Right renal pelvis (tissue), 4 donors: ENCODE results near the gene B3GALT6. TPM values are rescaled to one million over a fixed set of nuclear protein-coding genes. Genes with fewer than 3 reads are reported as not detected.
A peak's percentile ranks its signal among the peaks of the same experiment; 100 is the strongest.

Experiments used
- DNase-seq, 4 donors: peaks; one replicate each; pipeline ENCODE4 v3.0.0-alpha.2; 2013; ENCODE audit warnings: low read depth in 4 of 4, low spot score in 3 of 4, missing footprints in 1 of 4
- polyA plus RNA-seq, 4 donors: library from polyadenylated mRNA; unstranded; fragments of 120-200 nt; gene quantifications; one replicate each; pipeline ENCODE4 v1.2.1, GENCODE V29; 2013; ENCODE audit not compliant: insufficient read length in 4 of 4

The B3GALT6 gene
- polyA plus RNA-seq, 4 donors: 18.0 to 28.4 (median 20.6) TPM

- DNase-seq: no peak
These were observed 2.3 kb upstream of the B3GALT6 start for GRCh38 chr1:1229770-1230169.

GRCh38 chr1:1230656-1231399 is 1.2 kb upstream of the B3GALT6 start:
- no peak for DNase-seq

GRCh38 chr1:1231400-1232207 is 433 bp upstream of the B3GALT6 start, which contains the start of gene SDF4:
TSS of gene SDF4 (minus strand) at chr1:1232001. CDS start at chr1:1228772, 3,229 bp downstream.
- DNase-seq: peak; percentile 91 to 94 (median 92)

- no peak for DNase-seq
These were observed 944 bp downstream of the B3GALT6 start for GRCh38 chr1:1232796-1233566.

- no peak for DNase-seq
These were observed 1.5 kb downstream of the B3GALT6 start for GRCh38 chr1:1233567-1233892.

GRCh38 chr1:1234180-1234808 is 2.3 kb downstream of the B3GALT6 start:
- no peak for DNase-seq

GRCh38 chr1:1235016-1235744 is 3.1 kb downstream of the B3GALT6 start:
- DNase-seq: no peak

GRCh38 chr1:1236176-1236763 is 4.2 kb downstream of the B3GALT6 start:
- no peak for DNase-seq

GRCh38 chr1:1236945-1237873 is 5.2 kb downstream of the B3GALT6 start:
- DNase-seq: no peak

GRCh38 chr1:1237874-1238701 is 6.1 kb downstream of the B3GALT6 start:
- no peak for DNase-seq

GRCh38 chr1:1238702-1239178 is 6.7 kb downstream of the B3GALT6 start:
- DNase-seq: no peak

- no peak for DNase-seq
These were observed 7.2 kb downstream of the B3GALT6 start for GRCh38 chr1:1239227-1239613.

GRCh38 chr1:1239614-1240347 is 7.7 kb downstream of the B3GALT6 start:
- no peak for DNase-seq

GRCh38 chr1:1240348-1240732 is 8.3 kb downstream of the B3GALT6 start:
- DNase-seq: no peak

- no peak for DNase-seq
These were observed 9.0 kb downstream of the B3GALT6 start for GRCh38 chr1:1240822-1241587.

- DNase-seq: no peak
These were observed 9.7 kb downstream of the B3GALT6 start for GRCh38 chr1:1241588-1242219.
